T-helper 2 cell (primary cell): ENCODE data around the gene ARHGEF25.
"Not testable (repeated sequence)": the region's sequence is repeated elsewhere in the genome, so short reads cannot be mapped to it uniquely, and the experiment has no call there.

ENCODE experiments used
- DNase-seq, 5 experiments: peaks; one replicate each; pipeline versions ENCODE4 v3.0.0 to v3.0.0-alpha.2; 2012 to 2022

The ARHGEF25 gene

DNA sequence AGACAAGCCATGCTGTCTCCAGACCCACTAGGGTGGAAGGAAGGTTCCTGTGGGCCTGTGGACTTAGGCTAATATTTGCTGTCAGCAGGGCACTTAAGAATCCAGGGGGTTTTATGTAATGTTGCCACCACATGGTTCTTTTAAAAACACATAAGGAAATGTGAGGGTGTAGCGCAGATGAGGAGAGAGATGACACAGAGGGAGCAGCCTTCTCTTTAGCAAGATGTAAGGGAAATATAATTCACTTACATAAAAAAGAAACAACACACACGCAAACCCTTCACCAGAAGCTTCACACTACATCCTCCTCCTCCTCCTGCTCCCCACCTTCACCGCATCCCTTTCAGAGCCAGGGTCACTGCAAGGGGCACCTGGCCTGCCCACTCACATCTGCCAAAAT is 25.1 kb upstream of the ARHGEF25 start:
- no peak for DNase-seq

DNA sequence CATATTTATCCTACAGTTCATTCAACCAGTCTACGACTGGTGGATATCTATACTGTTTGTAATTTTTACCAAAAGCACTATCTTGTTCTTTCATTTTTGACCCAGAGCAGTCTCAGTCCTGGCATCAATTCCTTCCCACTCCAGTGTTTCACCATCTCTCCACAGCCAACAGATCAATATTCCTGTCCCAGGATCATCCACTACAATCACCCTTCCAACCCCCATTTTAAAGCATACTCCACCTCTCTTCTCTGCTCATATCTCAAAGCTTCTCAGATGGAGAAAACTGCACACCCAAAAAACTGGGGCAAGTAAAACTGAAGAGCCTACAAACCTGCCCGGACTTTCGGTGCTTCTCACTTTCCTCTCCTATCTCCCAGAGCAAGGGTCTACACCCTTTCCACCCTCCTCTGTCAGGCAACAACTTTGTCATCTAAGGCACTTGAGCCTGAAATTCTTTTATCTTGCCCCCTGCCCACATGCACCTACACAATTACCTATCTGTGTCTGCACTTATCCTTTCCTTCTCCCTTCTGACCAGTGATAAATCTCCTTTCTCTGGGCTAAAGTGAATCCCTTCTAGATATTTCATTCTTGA is 24.3 kb upstream of the ARHGEF25 start:
- no peak for DNase-seq

DNA sequence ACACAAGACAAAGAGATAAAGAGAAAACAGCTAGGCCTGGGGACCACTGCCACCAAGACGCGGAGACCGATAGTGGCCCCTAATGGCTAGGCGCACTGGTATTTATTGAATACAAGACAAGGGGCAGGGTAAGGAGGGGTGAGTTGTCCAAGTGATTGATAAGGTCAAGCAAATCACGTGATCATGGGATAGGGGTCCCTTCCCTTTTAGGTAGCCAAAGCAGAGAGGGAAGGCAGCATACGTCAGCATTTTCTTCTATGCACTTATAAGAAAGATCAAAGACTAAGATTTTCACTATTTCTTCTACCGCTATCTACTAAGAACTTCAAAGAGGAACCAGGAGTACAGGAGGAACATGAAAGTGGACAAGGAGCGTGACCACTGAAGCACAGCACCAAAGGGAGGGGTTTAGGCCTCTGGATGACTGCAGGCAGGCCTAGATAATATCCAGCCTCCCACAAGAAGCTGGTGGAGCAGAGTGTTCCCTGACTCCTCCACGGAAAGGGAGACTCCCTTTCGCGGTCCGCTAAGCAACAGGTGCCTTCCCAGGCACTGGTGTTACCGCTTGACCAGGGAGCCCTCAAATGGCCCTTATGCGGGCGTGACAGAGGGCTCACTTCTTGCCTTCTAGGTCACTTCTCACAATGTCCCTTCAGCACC is 22.2 kb upstream of the ARHGEF25 start:
- DNase-seq, result not testable (repeated sequence)

DNA sequence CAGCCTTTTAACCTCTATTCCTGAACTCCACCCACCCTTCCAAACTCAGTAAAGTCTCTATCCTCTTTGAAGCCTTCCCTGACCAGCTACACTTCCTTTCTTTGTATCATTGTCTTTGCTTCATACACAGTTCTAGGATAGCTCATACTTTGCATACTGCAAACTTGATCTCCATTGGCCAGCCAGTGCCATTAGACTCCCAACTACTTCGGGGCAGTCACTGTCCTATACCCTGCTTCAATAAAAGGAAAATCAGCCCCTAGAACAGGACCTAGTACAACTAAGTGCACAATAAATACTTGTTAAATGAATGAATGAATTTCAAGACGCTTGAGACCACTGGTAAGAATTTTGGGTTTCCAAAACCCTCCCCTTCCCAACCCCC is 20.8 kb upstream of the ARHGEF25 start:
- DNase-seq, result no peak

GRCh38 chr12:57590864-57591781 is 20.1 kb upstream of the ARHGEF25 start, which contains the start of gene PIP4K2C:
Gene PIP4K2C, plus strand, starts transcription at chr12:57591192. Its CDS starts 98 bp downstream, at chr12:57591290.
- DNase-seq, result peak; percentile 65 to 84 (median 68)

GRCh38 chr12:57591782-57592325 is 19.4 kb upstream of the ARHGEF25 start:
- DNase-seq, result no peak

GRCh38 chr12:57592551-57593165 is 18.6 kb upstream of the ARHGEF25 start:
- DNase-seq, result no peak

DNA sequence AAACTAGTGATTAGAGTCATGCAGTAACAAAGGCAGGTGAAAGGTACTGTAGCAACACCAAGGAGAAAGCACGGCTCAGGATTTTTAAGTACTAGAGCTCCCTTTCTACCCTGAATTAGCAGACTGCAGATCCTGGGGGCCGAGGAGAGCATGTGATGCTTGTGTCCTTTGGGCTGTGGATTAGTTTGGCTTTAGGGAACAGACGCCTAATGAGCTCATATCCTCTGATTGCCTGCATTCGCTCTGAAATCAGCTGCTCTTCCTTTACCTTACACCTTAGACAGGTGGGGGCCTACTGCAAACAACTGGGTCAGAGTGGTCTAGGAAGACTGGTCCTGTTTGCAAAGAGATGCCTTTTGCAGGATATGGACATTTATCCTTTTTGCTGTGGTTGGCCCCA is 18.0 kb upstream of the ARHGEF25 start:
- no peak for DNase-seq

GRCh38 chr12:57600395-57600794 is 10.8 kb upstream of the ARHGEF25 start:
- DNase-seq, result no peak

GRCh38 chr12:57602544-57602943 is 8.7 kb upstream of the ARHGEF25 start:
- no peak for DNase-seq

GRCh38 chr12:57603324-57603723 is 7.9 kb upstream of the ARHGEF25 start:
- DNase-seq, result no peak

GRCh38 chr12:57603815-57604453 is 7.3 kb upstream of the ARHGEF25 start:
- no peak for DNase-seq

GRCh38 chr12:57604454-57604991 is 6.7 kb upstream of the ARHGEF25 start, which contains the start of gene DTX3:
Gene DTX3, plus strand, starts transcription at chr12:57604824. Its CDS starts 1,694 bp downstream, at chr12:57606518.
- DNase-seq, result peak in 2 of 5 experiments; percentile 30 to 62

DNA sequence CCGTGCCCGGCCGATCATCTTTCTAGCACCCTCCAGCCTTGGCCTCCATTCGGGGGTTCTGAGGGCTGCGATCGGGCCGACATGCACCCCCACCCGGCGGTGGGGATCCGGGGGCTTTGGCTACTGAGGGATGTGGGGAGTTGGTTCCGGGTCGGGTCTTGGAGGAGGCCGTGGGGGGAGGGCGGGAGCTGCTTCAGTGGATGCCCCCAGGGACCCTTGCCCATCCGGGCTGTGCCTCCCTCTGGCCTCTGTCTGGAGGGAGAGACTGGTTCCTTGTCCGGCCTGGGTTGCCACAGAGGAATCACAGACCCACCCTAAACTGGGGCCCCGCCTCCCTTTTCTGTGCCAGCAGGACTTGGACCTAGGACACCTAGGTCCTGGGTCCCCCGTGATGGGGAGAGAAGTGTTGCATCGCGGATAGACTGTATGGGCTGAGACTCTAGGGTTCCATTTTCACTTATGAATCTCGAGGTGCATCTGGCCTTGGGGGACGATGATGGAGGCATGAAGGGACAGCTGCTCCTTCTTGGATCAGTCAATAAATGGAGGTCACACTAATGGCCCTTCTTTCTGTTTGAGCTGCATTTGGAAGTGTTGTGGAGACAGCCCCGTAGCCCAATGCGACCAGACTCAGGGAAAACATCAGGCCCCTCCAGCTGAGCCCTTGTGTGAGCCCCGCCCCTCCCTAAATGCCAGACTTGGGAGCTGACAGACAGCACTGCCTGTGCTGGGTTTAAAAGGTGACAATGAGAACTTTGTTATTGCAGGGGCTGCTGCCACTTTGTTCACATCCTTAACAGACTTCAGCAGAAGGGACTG is 6.0 kb upstream of the ARHGEF25 start:
- peak in 1 of 5 experiments; percentile 16 for DNase-seq

- no peak for DNase-seq
Observed at GRCh38 chr12:57605811-57606311, 5.4 kb upstream of the ARHGEF25 start.

DNA sequence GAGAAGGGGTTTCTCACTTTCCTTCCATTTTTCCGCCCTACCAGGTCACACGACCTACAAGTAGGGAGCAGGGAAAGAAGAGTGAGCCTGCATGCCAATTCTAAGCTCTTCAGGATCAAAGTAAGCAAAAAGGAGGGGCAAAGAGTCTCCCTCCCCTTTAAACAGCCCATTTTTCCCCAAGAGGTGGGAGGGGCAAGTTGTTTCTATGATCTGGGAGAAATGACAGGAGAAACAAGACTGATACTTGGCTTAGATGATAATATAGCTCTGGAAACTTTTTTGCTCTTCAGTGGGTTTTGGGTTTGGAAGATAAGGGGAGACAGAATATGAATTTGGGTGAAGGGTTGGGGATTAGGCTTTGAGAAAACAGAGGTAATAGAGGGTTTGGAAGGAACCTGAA is 4.8 kb upstream of the ARHGEF25 start:
- DNase-seq, result no peak

DNA sequence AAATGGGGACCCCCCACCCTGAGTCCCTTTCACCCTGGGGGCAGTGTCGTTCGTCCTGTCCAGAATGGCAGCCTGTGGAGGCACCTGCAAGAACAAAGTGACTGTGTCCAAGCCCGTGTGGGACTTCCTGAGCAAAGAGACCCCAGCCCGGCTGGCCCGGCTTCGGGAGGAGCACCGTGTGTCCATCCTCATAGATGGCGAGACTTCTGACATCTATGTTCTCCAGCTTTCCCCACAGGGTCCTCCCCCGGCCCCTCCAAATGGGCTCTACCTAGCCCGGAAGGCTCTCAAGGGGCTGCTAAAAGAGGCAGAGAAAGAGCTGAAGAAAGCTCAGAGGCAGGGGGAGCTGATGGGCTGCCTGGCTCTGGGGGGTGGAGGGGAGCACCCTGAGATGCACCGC is 4.4 kb upstream of the ARHGEF25 start:
- DNase-seq, result no peak

DNA sequence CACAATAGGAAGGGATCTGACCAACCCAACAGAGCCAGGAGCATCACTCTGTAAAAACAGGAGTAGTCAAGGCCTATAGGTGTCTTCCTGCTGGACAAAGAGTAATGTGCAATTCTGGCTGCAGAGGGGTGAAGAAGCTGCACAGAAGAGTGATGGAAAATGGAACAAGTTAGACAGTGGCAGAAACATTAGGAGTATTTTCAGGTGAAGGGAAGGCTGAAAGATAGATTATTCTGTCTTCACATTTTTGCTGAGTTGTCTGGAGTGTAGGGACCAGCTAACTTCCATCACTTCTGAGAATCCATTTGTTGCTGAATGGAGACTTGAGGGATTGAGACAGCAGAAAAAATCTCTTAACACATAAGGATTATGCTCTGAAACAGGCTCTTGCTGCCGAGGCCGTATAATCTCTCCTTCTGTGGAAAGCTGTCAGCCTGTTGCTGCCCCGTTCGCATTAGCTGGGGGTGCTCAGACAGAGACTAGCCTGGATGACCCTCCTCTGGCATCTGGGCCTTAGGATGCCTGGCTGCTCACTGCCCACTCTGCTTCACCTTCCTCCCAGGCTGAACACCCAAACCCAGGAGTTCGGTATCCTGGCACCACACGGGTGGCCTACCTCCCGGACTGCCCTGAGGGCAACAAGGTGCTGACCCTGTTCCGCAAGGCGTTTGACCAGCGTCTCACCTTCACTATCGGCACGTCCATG is 3.1 kb upstream of the ARHGEF25 start:
- DNase-seq, result no peak

GRCh38 chr12:57609101-57609780 is 2.0 kb upstream of the ARHGEF25 start:
- no peak for DNase-seq
